ENCODE data around the gene PDK1. TPM values are rescaled to one million over a fixed set of nuclear protein-coding genes. Genes with fewer than 3 reads are reported as not detected.

The PDK1 gene
- total RNA-seq, 2 donors from 2014 or later = 24.7 to 27.3 TPM

DNA sequence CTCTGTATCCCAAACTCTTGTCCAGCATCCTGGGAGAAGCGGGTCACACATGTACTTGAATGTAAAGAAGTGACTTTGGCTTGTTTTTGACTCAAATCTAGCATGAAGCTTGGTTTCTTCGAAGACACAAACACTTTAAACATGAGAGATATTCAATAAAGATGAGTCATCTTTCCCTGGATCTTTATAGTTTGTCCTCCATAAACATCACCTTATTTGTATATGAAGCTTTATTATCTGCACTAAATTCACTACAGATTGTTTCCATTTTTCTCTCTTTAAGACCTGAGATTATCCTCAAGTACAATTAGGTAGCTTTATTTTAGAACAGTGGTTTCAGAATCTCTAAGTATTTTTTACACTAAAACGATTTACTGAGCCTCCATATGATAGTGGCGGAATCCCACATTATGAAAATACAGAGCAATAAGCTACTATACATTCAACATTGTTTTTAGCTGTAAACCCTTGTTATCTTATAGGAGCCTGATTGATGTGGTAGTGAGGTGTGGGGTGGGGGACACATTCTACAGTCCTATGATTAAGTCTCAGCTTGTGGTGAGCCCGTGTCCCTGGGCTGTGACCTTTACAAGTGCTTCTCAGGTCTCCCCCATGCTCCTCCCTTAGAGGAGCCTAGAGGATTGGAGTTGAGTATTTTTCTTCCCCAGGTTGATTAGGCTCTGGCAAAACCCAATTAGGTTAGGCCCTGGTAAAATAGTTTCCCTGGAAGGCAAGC lies 100.1 kb downstream of the PDK1 start:
- Histone ChIP-seq H3K9me3 (ENCODE audit: control insufficient read depth, low read length) (peaks cover 17% of the 10 kb centered on the region), H3K27me3 (ENCODE audit: control insufficient read depth, insufficient read depth, low read length, poor library complexity, severe bottlenecking) (no peaks in the 10 kb centered on the region), H3K9ac (ENCODE audit: extremely low read depth, low read length, poor library complexity, severe bottlenecking) (no peak overlapping the region), H3K36me3 (ENCODE audit: control insufficient read depth, insufficient read depth, low read length) (no peaks in the 10 kb centered on the region), H3K4me3 (ENCODE audit: low read length) (no peak overlapping the region), H3K27ac (ENCODE audit: low read depth, low read length) (no peak overlapping the region), H3K4me1 (ENCODE audit: control insufficient read depth, insufficient read depth, low read length) (no peaks in the 10 kb centered on the region)
- H3K4me1 Mint-ChIP-seq = no peaks in the 10 kb centered on the region
- H3K36me3 Mint-ChIP-seq (ENCODE audit: low read depth) = no peaks in the 10 kb centered on the region
- peaks cover 1% of the 10 kb centered on the region for H3K27me3 Mint-ChIP-seq (ENCODE audit: insufficient read depth)
- TF ChIP-seq, protein P1, sequence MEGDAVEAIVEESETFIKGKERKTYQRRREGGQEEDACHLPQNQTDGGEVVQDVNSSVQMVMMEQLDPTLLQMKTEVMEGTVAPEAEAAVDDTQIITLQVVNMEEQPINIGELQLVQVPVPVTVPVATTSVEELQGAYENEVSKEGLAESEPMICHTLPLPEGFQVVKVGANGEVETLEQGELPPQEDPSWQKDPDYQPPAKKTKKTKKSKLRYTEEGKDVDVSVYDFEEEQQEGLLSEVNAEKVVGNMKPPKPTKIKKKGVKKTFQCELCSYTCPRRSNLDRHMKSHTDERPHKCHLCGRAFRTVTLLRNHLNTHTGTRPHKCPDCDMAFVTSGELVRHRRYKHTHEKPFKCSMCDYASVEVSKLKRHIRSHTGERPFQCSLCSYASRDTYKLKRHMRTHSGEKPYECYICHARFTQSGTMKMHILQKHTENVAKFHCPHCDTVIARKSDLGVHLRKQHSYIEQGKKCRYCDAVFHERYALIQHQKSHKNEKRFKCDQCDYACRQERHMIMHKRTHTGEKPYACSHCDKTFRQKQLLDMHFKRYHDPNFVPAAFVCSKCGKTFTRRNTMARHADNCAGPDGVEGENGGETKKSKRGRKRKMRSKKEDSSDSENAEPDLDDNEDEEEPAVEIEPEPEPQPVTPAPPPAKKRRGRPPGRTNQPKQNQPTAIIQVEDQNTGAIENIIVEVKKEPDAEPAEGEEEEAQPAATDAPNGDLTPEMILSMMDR (conservative IDR thresholded peaks at IDR 0.05) = no peak
- WGBS, 2 experiments (ENCODE audit: insufficient coverage in 1 of 2, insufficient read length in 1 of 2) = 85 to 100% methylated on average over 2 to 5 of the region's 5 CpGs
- H3K9me3 Mint-ChIP-seq = peaks cover 53% of the 10 kb centered on the region
- H3K27ac Mint-ChIP-seq = no peak overlapping the region
- no peak overlapping the region for H3K4me3 Mint-ChIP-seq
- DNase-seq = no peak

Other genes starting within 250 kb of the PDK1 start
- gene ITGA6, start 128.5 kb upstream of the PDK1 start, total RNA-seq = 10 to 100 TPM; 35.8 to 45.7 TPM
- under 1 TPM; 0.77 to 0.88 TPM for gene RAPGEF4, start 179.8 kb downstream of the PDK1 start, total RNA-seq

All from endodermal cell (in vitro differentiated cells).